Measurements from ENCODE around the gene CPHXL.

The CPHXL gene

GRCh38 chr16:75710344-75710743 is 15.9 kb downstream of the CPHXL start:
- no peak overlapping the region for H3K4me3 ChIP-seq (ENCODE audit: low read length)
- TF ChIP-seq CTCF (conservative IDR thresholded peaks at IDR 0.05; ENCODE audit: low read depth, low read length), result no peak
- DNase-seq (ENCODE audit: low read depth), result no peak

GRCh38 chr16:75703306-75703705 is 23.0 kb downstream of the CPHXL start:
- no peak overlapping the region for H3K4me3 ChIP-seq (ENCODE audit: low read length)
- TF ChIP-seq CTCF (conservative IDR thresholded peaks at IDR 0.05; ENCODE audit: low read depth, low read length), result no peak
- no peak for DNase-seq (ENCODE audit: low read depth)

- no peak for DNase-seq (ENCODE audit: low read depth)
- no peak for TF ChIP-seq CTCF (conservative IDR thresholded peaks at IDR 0.05; ENCODE audit: low read depth, low read length)
- H3K4me3 ChIP-seq (ENCODE audit: low read length), result no peak overlapping the region
Measured at GRCh38 chr16:75702242-75702641, 24.0 kb downstream of the CPHXL start.

GRCh38 chr16:75701361-75701760 is 24.9 kb downstream of the CPHXL start, which contains the start of gene DUXB:
TSS of gene DUXB (minus strand) at chr16:75701461. CDS start at chr16:75701418, 43 bp downstream.
- DNase-seq (ENCODE audit: low read depth), result no peak
- no peak within 1 kb of the TSS for H3K4me3 ChIP-seq (ENCODE audit: low read length)
- TF ChIP-seq CTCF (conservative IDR thresholded peaks at IDR 0.05; ENCODE audit: low read depth, low read length), result no peak

- no peak for TF ChIP-seq CTCF (conservative IDR thresholded peaks at IDR 0.05; ENCODE audit: low read depth, low read length)
- no peak overlapping the region for H3K4me3 ChIP-seq (ENCODE audit: low read length)
- DNase-seq (ENCODE audit: low read depth), result no peak
Measured at GRCh38 chr16:75697571-75697970, 28.7 kb downstream of the CPHXL start.

GRCh38 chr16:75695708-75696107 is 30.6 kb downstream of the CPHXL start:
- TF ChIP-seq CTCF (conservative IDR thresholded peaks at IDR 0.05; ENCODE audit: low read depth, low read length), result no peak
- DNase-seq (ENCODE audit: low read depth), result no peak
- no peak overlapping the region for H3K4me3 ChIP-seq (ENCODE audit: low read length)

GRCh38 chr16:75687361-75687760 is 38.9 kb downstream of the CPHXL start:
- TF ChIP-seq CTCF (conservative IDR thresholded peaks at IDR 0.05; ENCODE audit: low read depth, low read length), result no peak
- H3K4me3 ChIP-seq (ENCODE audit: low read length), result no peak overlapping the region
- DNase-seq (ENCODE audit: low read depth), result no peak

All from retinal pigment epithelial cell (primary cell).